Naive thymus-derived CD4-positive, alpha-beta T cell (primary cell): ENCODE measurements around the gene SLC49A3. TPM values are rescaled to one million over a fixed set of nuclear protein-coding genes. Genes with fewer than 3 reads are reported as not detected.

Experiments used
- ATAC-seq: fragments of 150-1000 bp; cut with Tn5 transposase; 2 replicates; pipeline ENCODE4 v1.10.0; 2021; ENCODE audit warnings: mild to moderate bottlenecking, moderate library complexity
- CTCF ChIA-PET: fragments of 350-600 bp; sonication (Branson Sonifier 250); formaldehyde crosslinking; loops from one replicate; lab custom pipeline; 2021; ENCODE audit warnings: antibody characterized with exemption; lab: Charles Lee
- POLR2A ChIA-PET: fragments of 350-600 bp; sonication (Branson Sonifier 250); formaldehyde crosslinking; loops from one replicate; lab custom pipeline; 2021; ENCODE audit warnings: antibody characterized with exemption, inconsistent platforms; lab: Charles Lee
- DNase-seq, 9 donors: peaks; one replicate each; pipeline versions ENCODE4 v3.0.0 to v3.0.0-alpha.2; 2020 to 2022; ENCODE audit warnings: mixed read lengths in 1 of 9
- H3K27ac ChIP-seq: one replicate; pipeline ENCODE4 v1.7.0; 2013; ENCODE audit warnings: mild to moderate bottlenecking, low read depth, low read length, moderate library complexity
- H3K27me3 ChIP-seq, 2 donors: one replicate each; pipeline ENCODE4 v1.7.0; 2013; ENCODE audit warnings: low read length in 2 of 2, mild to moderate bottlenecking in 2 of 2, moderate library complexity in 2 of 2; ENCODE audit not compliant: control insufficient read depth in 2 of 2, insufficient read depth in 2 of 2
- H3K36me3 ChIP-seq, 3 experiments: 1 replicate in 2 of 3; 2 replicates in 1 of 3; pipeline ENCODE4 v1.7.0; 2013; ENCODE audit warnings: low read length in 3 of 3, mild to moderate bottlenecking in 3 of 3, moderate library complexity in 1 of 3; ENCODE audit not compliant: insufficient read depth in 3 of 3, control insufficient read depth in 2 of 3
- H3K4me1 ChIP-seq, 2 donors: one replicate each; pipeline ENCODE4 v1.7.0; 2013; ENCODE audit warnings: low read length in 2 of 2, mild to moderate bottlenecking in 2 of 2, moderate library complexity in 1 of 2; ENCODE audit not compliant: control insufficient read depth in 2 of 2, insufficient read depth in 2 of 2
- H3K4me3 ChIP-seq: 2 replicates; pipeline ENCODE4 v1.7.0; 2013; ENCODE audit warnings: mild to moderate bottlenecking, low read length
- H3K9me3 ChIP-seq, 3 experiments: 1 replicate in 2 of 3; 2 replicates in 1 of 3; pipeline ENCODE4 v1.7.0; 2013; ENCODE audit warnings: low read length in 3 of 3; ENCODE audit not compliant: control insufficient read depth in 2 of 3
- H3K27ac Mint-ChIP-seq, 9 donors: one replicate each; pipeline ENCODE4 v1.8.0; 2020 to 2022; ENCODE audit warnings: mixed read lengths in 9 of 9, mild to moderate bottlenecking in 8 of 9, moderate library complexity in 5 of 9, inconsistent platforms in 2 of 9
- H3K27me3 Mint-ChIP-seq, 5 donors: one replicate each; pipeline ENCODE4 v1.8.0; 2021 to 2022; ENCODE audit warnings: mixed read lengths in 5 of 5, mild to moderate bottlenecking in 1 of 5
- H3K36me3 Mint-ChIP-seq, 5 donors: one replicate each; pipeline ENCODE4 v1.8.0; 2020 to 2022; ENCODE audit warnings: mixed read lengths in 5 of 5, mild to moderate bottlenecking in 3 of 5, inconsistent platforms in 1 of 5
- H3K4me1 Mint-ChIP-seq, 7 donors: one replicate each; pipeline ENCODE4 v1.8.0; 2020 to 2022; ENCODE audit warnings: mixed read lengths in 7 of 7, mild to moderate bottlenecking in 3 of 7, inconsistent platforms in 1 of 7
- H3K4me3 Mint-ChIP-seq, 10 donors: one replicate each; pipeline ENCODE4 v1.8.0; 2020 to 2022; ENCODE audit warnings: mild to moderate bottlenecking in 10 of 10, mixed read lengths in 10 of 10, moderate library complexity in 6 of 10, inconsistent platforms in 2 of 10
- H3K9me3 Mint-ChIP-seq, 11 donors: one replicate each; pipeline ENCODE4 v1.8.0; 2020 to 2022; ENCODE audit warnings: mixed read lengths in 11 of 11, mild to moderate bottlenecking in 4 of 11, inconsistent platforms in 1 of 11, moderate library complexity in 1 of 11
- intact Hi-C, 2 donors: fragments of 100-400 bp; cut with micrococcal nuclease; formaldehyde crosslinking; loops; one replicate each; pipeline ENCODE4 v1.15.1; 2023
- polyA plus RNA-seq, 2 donors: library from polyadenylated mRNA; unstranded; fragments of 300-500 nt; fragmentation: Illumina TruSeq; gene quantifications; one replicate each; pipeline ENCODE4 v1.2.3, GENCODE V29; 2021
- total RNA-seq, 6 experiments: library from RNA in 5 of 6; stranded (reverse) in 5 of 6; gene quantifications; 1 replicate in 5 of 6; 2 replicates in 1 of 6; pipeline ENCODE4 v1.2.3 and lab custom pipeline; 2021 to 2026

The SLC49A3 gene
- total and polyA plus RNA-seq, 7 experiments from 2014 or later, result 0.80 to 9.4 (median 0.92) TPM; not detected in 2

DNA sequence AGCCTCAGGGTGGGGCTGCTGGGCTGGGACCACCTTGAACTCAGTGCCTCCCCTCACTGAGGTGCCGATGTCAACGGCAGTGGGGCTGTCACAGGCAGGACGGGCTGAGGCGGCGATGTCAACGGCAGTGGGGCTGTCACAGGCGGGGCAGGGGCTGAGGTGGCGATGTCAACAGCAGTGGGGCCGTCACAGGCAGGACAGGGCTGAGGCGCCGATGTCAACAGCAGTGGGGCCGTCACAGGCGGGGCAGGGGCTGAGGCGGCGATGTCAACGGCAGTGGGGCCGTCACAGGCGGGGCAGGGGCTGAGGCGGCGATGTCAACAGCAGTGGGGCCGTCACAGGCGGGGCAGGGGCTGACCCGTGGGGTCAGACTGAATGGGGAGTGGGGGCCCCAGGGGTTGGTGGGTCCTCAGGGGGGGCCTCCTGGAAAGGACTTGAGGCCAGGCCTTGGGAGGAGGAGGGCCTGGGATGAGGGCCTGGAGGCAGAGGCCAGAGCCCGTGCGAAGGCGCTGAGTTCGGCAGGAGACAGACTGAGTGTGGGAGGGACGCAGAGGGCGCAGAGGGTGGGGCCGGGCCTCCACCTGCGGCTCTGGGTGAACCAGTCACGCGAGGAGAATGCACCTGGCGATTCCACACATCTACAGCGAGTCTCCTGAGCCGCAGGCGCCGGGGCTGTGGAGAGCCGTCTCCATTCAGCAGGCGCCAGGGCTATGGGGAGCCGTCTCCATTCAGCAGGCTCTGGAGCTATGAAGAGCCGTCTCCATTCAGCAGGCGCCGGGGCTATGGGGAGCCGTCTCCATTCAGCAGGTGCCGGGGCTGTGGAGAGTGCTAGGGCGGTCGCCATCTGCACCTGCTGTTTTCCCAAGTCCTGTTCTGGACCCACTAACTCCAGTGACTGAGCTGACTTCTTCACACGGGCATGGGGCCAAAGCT is 37.7 kb downstream of the SLC49A3 start:
- ATAC-seq (no peak), DNase-seq (no peak)
- Histone ChIP-seq H3K27ac (no peak overlapping the region), H3K36me3 (no peaks in the 10 kb centered on the region), H3K4me1 (no peaks in the 10 kb centered on the region), H3K4me3 (no peak overlapping the region), H3K27me3 (no peaks in the 10 kb centered on the region), H3K9me3 (no peaks in the 10 kb centered on the region)
- Mint-ChIP-seq H3K9me3 (no peaks in the 10 kb centered on the region), H3K36me3 (no peaks in the 10 kb centered on the region), H3K27me3 (peaks cover 0 to 27% (median 6%) of the 10 kb centered on the region in 5 donors), H3K4me3 (no peak overlapping the region), H3K4me1 (peaks cover 0 to 5% (median 2%) of the 10 kb centered on the region in 7 donors), H3K27ac (no peak overlapping the region)
- CTCF ChIA-PET, result no interaction called here
- POLR2A ChIA-PET, result no interaction called here
- intact Hi-C loops, result no loop called here

DNA sequence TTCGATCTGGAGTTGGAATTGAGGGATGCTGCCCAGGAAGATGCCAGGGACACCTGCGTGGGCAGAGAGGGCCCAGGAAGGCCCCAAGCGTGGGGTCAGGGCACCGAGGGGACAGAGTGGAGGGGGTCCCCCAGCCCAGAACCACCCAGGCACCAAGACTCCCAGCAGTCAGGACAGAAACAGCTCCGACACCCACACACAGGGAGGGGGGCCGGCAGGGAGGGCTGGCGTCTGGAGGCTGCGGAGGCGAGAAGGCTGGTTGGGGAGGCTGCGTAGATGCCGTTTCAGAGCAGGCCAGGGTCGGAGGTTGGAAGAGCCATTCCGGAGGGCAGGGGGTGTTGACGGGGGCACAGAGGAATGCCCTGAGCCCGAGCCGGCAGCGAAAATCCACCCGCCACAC is 38.5 kb downstream of the SLC49A3 start:
- no peaks in the 10 kb centered on the region for H3K9me3 Mint-ChIP-seq
- intact Hi-C loops, result no loop called here
- Histone ChIP-seq H3K4me3 (no peak overlapping the region), H3K9me3 (no peaks in the 10 kb centered on the region), H3K36me3 (no peaks in the 10 kb centered on the region), H3K4me1 (no peaks in the 10 kb centered on the region), H3K27ac (no peak overlapping the region), H3K27me3 (peaks cover 0 to 3% of the 10 kb centered on the region in 2 donors)
- H3K36me3 Mint-ChIP-seq, result no peaks in the 10 kb centered on the region
- DNase-seq (no peak), ATAC-seq (no peak)
- CTCF ChIA-PET, result no interaction called here
- H3K4me3 Mint-ChIP-seq, result no peak overlapping the region
- POLR2A ChIA-PET, result no interaction called here
- H3K27me3 Mint-ChIP-seq, result peaks cover 0 to 32% (median 14%) of the 10 kb centered on the region in 5 donors
- H3K27ac Mint-ChIP-seq, result no peak overlapping the region
- peaks cover 0 to 8% (median 7%) of the 10 kb centered on the region in 7 donors for H3K4me1 Mint-ChIP-seq

- H3K9me3 Mint-ChIP-seq, result peaks cover 0 to 2% (median 0%) of the 10 kb centered on the region in 11 donors
- intact Hi-C loops, result no loop called here
- H3K27ac ChIP-seq, result no peak overlapping the region
- H3K4me3 ChIP-seq, result no peak overlapping the region
- H3K4me1 ChIP-seq, result no peaks in the 10 kb centered on the region
- ChIA-PET POLR2A (no interaction called here), CTCF (no interaction called here)
- no peaks in the 10 kb centered on the region for H3K9me3 ChIP-seq
- peaks cover 0 to 8% (median 7%) of the 10 kb centered on the region in 7 donors for H3K4me1 Mint-ChIP-seq
- no peaks in the 10 kb centered on the region for H3K36me3 ChIP-seq
- peaks cover 0 to 35% (median 17%) of the 10 kb centered on the region in 5 donors for H3K27me3 Mint-ChIP-seq
- DNase-seq, result no peak
- ATAC-seq, result no peak
- H3K27me3 ChIP-seq, result peaks cover 0 to 3% of the 10 kb centered on the region in 2 donors
- no peaks in the 10 kb centered on the region for H3K36me3 Mint-ChIP-seq
- H3K27ac Mint-ChIP-seq, result no peak overlapping the region
- H3K4me3 Mint-ChIP-seq, result no peak overlapping the region
These were observed 39.1 kb downstream of the SLC49A3 start for GRCh38 chr4:649751-650310.

GRCh38 chr4:649293-649625 is 39.7 kb downstream of the SLC49A3 start:
- ATAC-seq (no peak), DNase-seq (no peak)
- peaks cover 0 to 35% (median 17%) of the 10 kb centered on the region in 5 donors for H3K27me3 Mint-ChIP-seq
- POLR2A ChIA-PET, result no interaction called here
- H3K9me3 Mint-ChIP-seq, result peaks cover 0 to 4% (median 0%) of the 10 kb centered on the region in 11 donors
- H3K36me3 Mint-ChIP-seq, result no peaks in the 10 kb centered on the region
- no peak overlapping the region for H3K27ac Mint-ChIP-seq
- no peaks in the 10 kb centered on the region for H3K36me3 ChIP-seq
- H3K4me3 Mint-ChIP-seq, result no peak overlapping the region
- peaks cover 0 to 8% (median 7%) of the 10 kb centered on the region in 7 donors for H3K4me1 Mint-ChIP-seq
- no peak overlapping the region for H3K4me3 ChIP-seq
- H3K4me1 ChIP-seq, result no peaks in the 10 kb centered on the region
- peaks cover 0 to 3% of the 10 kb centered on the region in 2 donors for H3K27me3 ChIP-seq
- intact Hi-C loops, result no loop called here
- no peak overlapping the region for H3K27ac ChIP-seq
- CTCF ChIA-PET, result no interaction called here
- H3K9me3 ChIP-seq, result no peaks in the 10 kb centered on the region

GRCh38 chr4:648579-649292 is 40.2 kb downstream of the SLC49A3 start:
- no peak overlapping the region for H3K4me3 ChIP-seq
- DNase-seq (no peak), ATAC-seq (no peak)
- POLR2A ChIA-PET, result no interaction called here
- Mint-ChIP-seq H3K9me3 (peaks cover 0 to 8% (median 0%) of the 10 kb centered on the region in 11 donors), H3K4me3 (no peak overlapping the region), H3K4me1 (peaks cover 0 to 8% (median 7%) of the 10 kb centered on the region in 7 donors), H3K27me3 (peaks cover 0 to 35% (median 19%) of the 10 kb centered on the region in 5 donors), H3K27ac (no peak overlapping the region), H3K36me3 (no peaks in the 10 kb centered on the region)
- CTCF ChIA-PET, result no interaction called here
- no peaks in the 10 kb centered on the region for H3K9me3 ChIP-seq
- intact Hi-C loops, result no loop called here
- H3K4me1 ChIP-seq, result no peaks in the 10 kb centered on the region
- no peak overlapping the region for H3K27ac ChIP-seq
- no peaks in the 10 kb centered on the region for H3K36me3 ChIP-seq
- H3K27me3 ChIP-seq, result peaks cover 0 to 3% of the 10 kb centered on the region in 2 donors

DNA sequence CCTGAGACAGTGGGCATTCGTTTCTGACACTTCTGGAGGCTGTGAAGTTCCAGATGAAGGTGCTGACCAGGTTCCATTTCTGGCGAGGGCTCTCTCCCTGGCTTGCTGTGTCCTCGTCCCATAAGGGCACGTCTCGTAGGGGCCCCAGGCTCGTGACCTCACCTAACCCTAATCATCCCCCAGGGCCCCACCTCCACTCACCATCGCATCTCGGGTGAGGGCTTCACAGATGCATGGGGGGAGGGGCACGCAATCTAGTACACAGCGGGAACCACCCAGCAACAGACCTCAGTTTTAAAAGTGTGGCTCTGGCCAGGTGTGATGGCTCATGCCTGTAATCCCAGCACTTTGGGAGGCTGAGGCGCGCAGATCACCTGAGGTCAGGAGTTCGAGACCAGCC is 41.5 kb downstream of the SLC49A3 start:
- CTCF ChIA-PET, result no interaction called here
- no peaks in the 10 kb centered on the region for H3K4me1 ChIP-seq
- Mint-ChIP-seq H3K4me3 (no peak overlapping the region), H3K36me3 (peaks cover 0 to 4% (median 0%) of the 10 kb centered on the region in 5 donors), H3K9me3 (peaks cover 0 to 14% (median 3%) of the 10 kb centered on the region in 11 donors), H3K27ac (no peak overlapping the region), H3K27me3 (peaks cover 0 to 35% (median 24%) of the 10 kb centered on the region in 5 donors), H3K4me1 (peaks cover 0 to 8% (median 7%) of the 10 kb centered on the region in 7 donors)
- DNase-seq (no peak), ATAC-seq (no peak)
- no peaks in the 10 kb centered on the region for H3K9me3 ChIP-seq
- H3K36me3 ChIP-seq, result no peaks in the 10 kb centered on the region
- POLR2A ChIA-PET, result no interaction called here
- H3K27me3 ChIP-seq, result peaks cover 0 to 3% of the 10 kb centered on the region in 2 donors
- no peak overlapping the region for H3K27ac ChIP-seq
- no peak overlapping the region for H3K4me3 ChIP-seq
- intact Hi-C loops, result no loop called here
